Lung (tissue), 12 donors: Measurements from ENCODE around the gene SMARCD1. TPM values are rescaled to one million over a fixed set of nuclear protein-coding genes. Genes with fewer than 3 reads are reported as not detected.

ENCODE experiments used
- ATAC-seq: fragments of 200-7000 bp; cut with Tn5 transposase; one replicate; pipeline ENCODE4 v1.9.1; 2020; ENCODE audit warnings: moderate number of reproducible peaks; ENCODE audit not compliant: insufficient read depth, low FRiP score
- DNase-seq, 3 donors: peaks; one replicate each; pipeline ENCODE4 v3.0.0-alpha.2; 2013 to 2017
- H3K27ac ChIP-seq, 2 donors: one replicate each; pipeline ENCODE4 v1.5.1; 2013; ENCODE audit warnings: mild to moderate bottlenecking in 2 of 2, moderate library complexity in 2 of 2, control low read depth in 1 of 2, inconsistent platforms in 1 of 2, low read depth in 1 of 2, low read length in 1 of 2
- H3K27me3 ChIP-seq, 3 donors: one replicate each; pipeline ENCODE4 v1.5.1; 2013; ENCODE audit warnings: low read length in 2 of 3; ENCODE audit not compliant: control insufficient read depth in 3 of 3, insufficient read depth in 3 of 3
- H3K36me3 ChIP-seq, 4 donors: one replicate each; pipeline ENCODE4 v1.5.1; 2013; ENCODE audit warnings: low read length in 4 of 4, mild to moderate bottlenecking in 1 of 4, moderate library complexity in 1 of 4; ENCODE audit not compliant: control insufficient read depth in 4 of 4, insufficient read depth in 4 of 4
- H3K4me1 ChIP-seq, 5 donors: one replicate each; pipeline ENCODE4 v1.5.1; 2013; ENCODE audit warnings: low read length in 5 of 5, mild to moderate bottlenecking in 2 of 5, moderate library complexity in 1 of 5; ENCODE audit not compliant: control insufficient read depth in 5 of 5, insufficient read depth in 5 of 5
- H3K4me3 ChIP-seq: one replicate; pipeline ENCODE4 v1.5.1; 2013; ENCODE audit warnings: mild to moderate bottlenecking, control low read depth, moderate library complexity
- H3K9ac ChIP-seq, 2 donors: one replicate each; pipeline ENCODE4 v1.5.1; 2013; ENCODE audit warnings: low read length in 2 of 2, control low read depth in 1 of 2; ENCODE audit not compliant: insufficient read depth in 1 of 2
- H3K9me3 ChIP-seq, 4 donors: one replicate each; pipeline ENCODE4 v1.5.1; 2013; ENCODE audit warnings: low read length in 3 of 4, mild to moderate bottlenecking in 1 of 4, moderate library complexity in 1 of 4; ENCODE audit not compliant: control insufficient read depth in 4 of 4, insufficient read depth in 3 of 4
- WGBS, 2 donors: extraction: QIAGEN DNeasy Blood & Tissue Kit; methylation state at CpG; one replicate each; pipeline ENCODE4 v1.1.7; 2013; 5-methylcytosine and 5-hydroxymethylcytosine counted together
- polyA plus RNA-seq, 2 donors: library from polyadenylated mRNA; stranded (reverse); fragments of 200-250 nt; gene quantifications; one replicate each; pipeline ENCODE4 v1.2.1, GENCODE V29; 2013
- total RNA-seq, 2 donors: library from RNA; depleted of rRNA in 1 of 2; stranded (reverse); fragments of >200 nt in 1 of 2; gene quantifications; one replicate each; pipeline ENCODE4 v1.2.1, GENCODE V29; 2014 to 2021
- TF ChIP-seq, protein P1 (sequence below): IDR thresholded peaks from 2 replicates; pipeline ENCODE4 v1.5.1; 2012; ENCODE audit warnings: mild to moderate bottlenecking; ENCODE audit errors: control extremely low read depth, extremely low read depth
- donor health status: control.
- donor health status: control.
- donor health status: Bipolar disorder and iron deficiency.
- donor health status: healthy.
- donor health status: DM: yes; HTN: yes; CAD: no.

SMARCD1 gene
- total and polyA plus RNA-seq, 4 donors, result 11.9 to 58.8 (median 41.6) TPM

DNA sequence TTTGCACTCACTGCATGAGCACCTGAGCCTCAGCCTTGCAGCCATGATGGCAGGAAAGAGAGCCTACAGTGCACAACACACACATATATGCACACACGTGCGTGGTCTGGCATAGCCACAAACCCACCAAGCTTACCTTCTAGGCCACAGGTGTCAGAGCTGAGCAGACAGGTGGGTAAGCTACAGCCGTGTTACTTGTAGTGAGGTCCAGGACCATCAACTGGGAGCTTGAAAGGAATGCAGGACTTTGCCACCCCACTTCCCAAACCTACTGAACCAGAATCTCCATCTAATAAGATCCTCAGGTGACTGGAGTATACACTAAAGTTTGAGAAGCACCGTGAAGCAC, 25.0 kb upstream of the SMARCD1 start:
- peaks cover 0 to 6% (median 1%) of the 10 kb centered on the region in 4 donors for H3K36me3 ChIP-seq
- H3K9me3 ChIP-seq, result no peaks in the 10 kb centered on the region
- TF ChIP-seq, protein P1, sequence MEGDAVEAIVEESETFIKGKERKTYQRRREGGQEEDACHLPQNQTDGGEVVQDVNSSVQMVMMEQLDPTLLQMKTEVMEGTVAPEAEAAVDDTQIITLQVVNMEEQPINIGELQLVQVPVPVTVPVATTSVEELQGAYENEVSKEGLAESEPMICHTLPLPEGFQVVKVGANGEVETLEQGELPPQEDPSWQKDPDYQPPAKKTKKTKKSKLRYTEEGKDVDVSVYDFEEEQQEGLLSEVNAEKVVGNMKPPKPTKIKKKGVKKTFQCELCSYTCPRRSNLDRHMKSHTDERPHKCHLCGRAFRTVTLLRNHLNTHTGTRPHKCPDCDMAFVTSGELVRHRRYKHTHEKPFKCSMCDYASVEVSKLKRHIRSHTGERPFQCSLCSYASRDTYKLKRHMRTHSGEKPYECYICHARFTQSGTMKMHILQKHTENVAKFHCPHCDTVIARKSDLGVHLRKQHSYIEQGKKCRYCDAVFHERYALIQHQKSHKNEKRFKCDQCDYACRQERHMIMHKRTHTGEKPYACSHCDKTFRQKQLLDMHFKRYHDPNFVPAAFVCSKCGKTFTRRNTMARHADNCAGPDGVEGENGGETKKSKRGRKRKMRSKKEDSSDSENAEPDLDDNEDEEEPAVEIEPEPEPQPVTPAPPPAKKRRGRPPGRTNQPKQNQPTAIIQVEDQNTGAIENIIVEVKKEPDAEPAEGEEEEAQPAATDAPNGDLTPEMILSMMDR, result no peak
- peaks cover 0 to 12% (median 6%) of the 10 kb centered on the region in 3 donors for H3K27me3 ChIP-seq
- H3K27ac ChIP-seq, result no peak overlapping the region
- WGBS, 2 donors, result 65 to 67% methylated on average over 4 of the region's 4 CpGs
- ATAC-seq, result no peak
- DNase-seq, result no peak
- H3K4me3 ChIP-seq, result no peak overlapping the region
- H3K4me1 ChIP-seq, result peaks cover 0 to 11% (median 5%) of the 10 kb centered on the region in 5 donors
- no peak overlapping the region for H3K9ac ChIP-seq

DNA sequence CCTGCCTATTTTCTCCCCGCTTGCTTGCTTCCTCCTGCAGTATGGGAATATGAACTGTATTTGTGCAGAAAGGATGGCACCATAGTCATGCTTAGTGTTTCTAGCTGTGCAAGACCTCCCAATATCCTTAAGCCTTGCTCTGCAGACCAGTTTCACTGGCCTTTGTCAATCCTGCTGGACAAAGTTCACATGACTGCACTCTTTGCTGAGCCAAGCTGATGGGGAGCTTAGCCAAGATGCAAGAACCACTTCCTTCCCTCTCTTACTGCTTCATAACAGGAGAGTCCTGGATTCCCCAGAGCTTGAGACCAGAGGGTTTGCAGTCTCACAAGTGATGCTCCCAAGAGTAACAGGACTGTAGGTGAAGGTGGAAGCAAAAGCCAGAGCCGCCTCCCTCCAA, 24.0 kb upstream of the SMARCD1 start:
- DNase-seq, result no peak
- TF ChIP-seq, protein P1, result no peak

DNA sequence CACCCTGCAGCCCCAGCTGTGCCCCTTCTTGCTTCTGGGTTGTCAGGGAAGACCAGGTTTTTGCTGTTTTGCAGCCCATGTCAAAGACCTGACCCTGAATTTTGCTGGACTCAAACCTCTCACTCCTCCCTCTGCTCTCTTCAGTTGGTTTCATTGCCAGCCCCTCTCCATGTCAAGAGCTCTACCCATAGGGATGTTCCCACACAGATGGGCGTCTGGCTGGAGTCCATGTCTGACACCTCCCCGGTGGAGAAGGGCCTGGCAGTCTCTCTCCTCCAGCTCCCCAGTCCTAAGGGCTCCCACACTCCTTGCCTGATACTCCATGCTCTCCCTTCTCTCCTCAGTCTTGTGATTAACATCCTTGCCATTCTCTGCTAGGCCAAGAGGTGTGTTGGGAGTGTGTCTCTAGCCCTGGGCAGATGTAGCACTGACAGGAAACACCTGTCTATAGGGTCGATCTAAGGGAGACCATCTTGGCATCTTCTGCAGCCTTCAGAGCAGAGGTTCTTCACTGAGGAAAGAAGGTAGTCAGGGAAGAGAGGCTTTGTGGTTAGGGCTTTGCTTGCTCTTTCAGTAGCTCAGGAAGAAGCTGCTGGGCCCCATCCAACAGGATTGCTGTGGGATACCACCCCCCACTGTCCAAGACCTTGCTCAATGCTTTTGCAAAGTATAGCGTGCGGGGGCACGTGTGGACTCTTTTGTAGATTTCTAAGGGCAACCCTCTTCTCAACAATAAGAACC, 23.0 kb upstream of the SMARCD1 start:
- Histone ChIP-seq H3K4me1 (peaks cover 0 to 1% (median 0%) of the 10 kb centered on the region in 5 donors), H3K4me3 (no peak overlapping the region), H3K9ac (no peak overlapping the region), H3K9me3 (no peaks in the 10 kb centered on the region), H3K27ac (no peak overlapping the region), H3K27me3 (peaks cover 0 to under 1% (median 0%) of the 10 kb centered on the region in 3 donors), H3K36me3 (peaks cover 0 to 6% (median 1%) of the 10 kb centered on the region in 4 donors)
- DNase-seq, result no peak
- TF ChIP-seq, protein P1, result no peak
- 47 to 63% methylated on average over 6 of the region's 6 CpGs for WGBS, 2 donors
- no peak for ATAC-seq

More for the DNA sequence above, 24.0 kb upstream of the SMARCD1 start:
- Histone ChIP-seq H3K4me1 (peaks cover 0 to 10% (median 5%) of the 10 kb centered on the region in 5 donors), H3K27me3 (peaks cover 0 to 10% (median 3%) of the 10 kb centered on the region in 3 donors), H3K9ac (no peak overlapping the region), H3K9me3 (no peaks in the 10 kb centered on the region), H3K4me3 (no peak overlapping the region), H3K36me3 (peaks cover 0 to 6% (median 1%) of the 10 kb centered on the region in 4 donors), H3K27ac (no peak overlapping the region)
- WGBS, 2 donors, result 81 to 92% methylated on average over 2 of the region's 2 CpGs
- no peak for ATAC-seq
